ENCODE data around the gene ORC3.
"Not testable (repeated sequence)": the region's sequence is repeated elsewhere in the genome, so short reads cannot be mapped to it uniquely, and the experiment has no call there.

ORC3 gene

GRCh38 chr6:87700397-87701343 lies 110.7 kb downstream of the ORC3 start:
- peak; percentile 81 for DNase-seq

GRCh38 chr6:87701344-87701675 lies 111.4 kb downstream of the ORC3 start:
- peak; percentile 55 for DNase-seq

GRCh38 chr6:87701676-87702588 lies 112.0 kb downstream of the ORC3 start, which contains the start of gene AKIRIN2:
Gene AKIRIN2 (minus strand): TSS chr6:87702233. CDS start chr6:87701684, 549 bp downstream.
- DNase-seq: peak; percentile 99

- no peak for DNase-seq
Observed at GRCh38 chr6:87702589-87702945, 112.6 kb downstream of the ORC3 start.

GRCh38 chr6:87703039-87703438 lies 113.1 kb downstream of the ORC3 start:
- not testable (repeated sequence) for DNase-seq

- DNase-seq: no peak
Observed at GRCh38 chr6:87705070-87705691, 115.2 kb downstream of the ORC3 start.

GRCh38 chr6:87706187-87706966 lies 116.4 kb downstream of the ORC3 start:
- DNase-seq: no peak

GRCh38 chr6:87708581-87709427 lies 118.9 kb downstream of the ORC3 start:
- not testable (repeated sequence) for DNase-seq

- DNase-seq: no peak
Observed at GRCh38 chr6:87710090-87710489, 120.2 kb downstream of the ORC3 start.

GRCh38 chr6:87712713-87713112 lies 122.8 kb downstream of the ORC3 start:
- DNase-seq: not testable (repeated sequence)

- DNase-seq: no peak
Observed at GRCh38 chr6:87714093-87714842, 124.3 kb downstream of the ORC3 start.

Data from islet precursor cell (in vitro differentiated cells).